Keratinocyte (primary cell): ENCODE data around the gene SLC7A7.

Source experiments
- CTCF ChIP-seq, 3 experiments: IDR thresholded peaks in 1 of 3; conservative IDR thresholded peaks in 1 of 3; optimal IDR thresholded peaks in 1 of 3; 2 replicates in 2 of 3; 3 replicates in 1 of 3; pipeline versions ENCODE3 to v1.5.1; 2011; ENCODE audit warnings: low read length in 3 of 3, mild to moderate bottlenecking in 3 of 3, moderate library complexity in 2 of 3, control low read depth in 1 of 3, inconsistent platforms in 1 of 3; ENCODE audit not compliant: insufficient read depth in 2 of 3; ENCODE audit errors: extremely low read depth in 1 of 3
- EZH2 ChIP-seq: IDR thresholded peaks from one replicate; pipeline ENCODE4 v1.6.1; 2012; ENCODE audit warnings: inconsistent platforms, mild to moderate bottlenecking, low read length, moderate library complexity

- TF ChIP-seq CTCF (optimal IDR thresholded peaks at IDR 0.05 in 1 of 3, IDR thresholded peaks at IDR 0.05 in 1 of 3, conservative IDR thresholded peaks at IDR 0.05 in 1 of 3; ENCODE audit: extremely low read depth in 1 of 3, insufficient read depth in 2 of 3, low read length in 3 of 3) (no peak), EZH2 (no peak)
Measured at GRCh38 chr14:22769369-22769768, 45.9 kb downstream of the SLC7A7 start.
